ENCODE results near the gene PANX1. TPM values are rescaled to one million over a fixed set of nuclear protein-coding genes. Genes with fewer than 3 reads are reported as not detected.

PANX1 gene
- total and polyA plus RNA-seq, 5 donors from 2014 or later, result 5.4 to 12.4 (median 8.8) TPM

DNA sequence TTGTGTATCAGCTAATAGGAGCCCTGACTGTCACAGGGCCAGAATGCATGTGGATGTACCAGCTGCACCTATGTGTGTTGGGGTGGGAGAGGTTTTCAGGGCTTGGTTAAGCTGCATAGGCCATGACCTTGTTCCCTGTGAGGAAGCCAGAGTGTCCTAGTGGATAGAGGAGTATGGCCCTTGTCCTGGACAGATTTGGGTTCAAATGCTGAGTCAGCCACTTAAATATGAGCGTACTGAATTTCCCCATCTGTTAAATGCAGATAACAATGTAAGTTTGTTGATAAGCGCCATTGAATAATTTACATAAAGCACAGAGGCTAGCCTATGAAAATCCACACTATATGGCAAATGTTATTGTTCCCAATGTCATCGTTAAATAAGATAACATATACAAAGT lies 74.4 kb downstream of the PANX1 start:
- Mint-ChIP-seq H3K36me3 (no peaks in the 10 kb centered on the region), H3K9me3 (peaks cover 0 to 4% (median 0%) of the 10 kb centered on the region in 7 donors)
- DNase-seq, result no peak

DNA sequence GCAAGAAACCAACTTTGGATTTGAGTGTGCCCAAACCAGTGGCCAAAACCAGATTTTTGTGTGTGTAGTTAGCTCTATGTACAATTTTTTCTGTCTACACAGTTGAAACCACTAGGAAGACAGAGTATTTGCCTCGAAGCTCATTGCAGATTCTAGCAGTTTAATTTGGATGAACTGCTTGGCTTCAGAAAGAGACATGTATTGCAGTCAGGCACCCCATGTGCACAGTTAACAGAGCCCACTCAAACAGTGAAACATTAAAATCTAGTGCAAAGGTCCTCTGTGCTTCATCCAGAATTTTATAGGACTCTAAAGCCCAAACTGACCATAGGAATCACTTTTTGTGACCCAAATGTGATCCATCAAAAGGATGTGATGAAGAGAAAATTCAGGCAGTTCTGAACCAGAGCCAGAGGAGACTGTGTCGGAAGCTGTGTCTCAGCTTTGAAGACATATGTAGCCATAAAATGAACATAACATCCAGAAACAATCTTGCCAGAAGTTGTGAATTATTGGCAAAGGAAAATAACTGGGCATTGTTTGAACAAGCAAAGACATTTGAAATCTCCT lies 82.7 kb downstream of the PANX1 start:
- no peak overlapping the region for H3K4me3 ChIP-seq (ENCODE audit: low read depth, low read length)
- H3K27ac Mint-ChIP-seq, result no peak overlapping the region
- no peaks in the 10 kb centered on the region for H3K4me1 Mint-ChIP-seq
- H3K27ac ChIP-seq (ENCODE audit: insufficient read depth, low read length, poor library complexity, severe bottlenecking), result no peak overlapping the region
- H3K4me3 Mint-ChIP-seq, result no peak overlapping the region
- H3K9me3 ChIP-seq (ENCODE audit: control insufficient read depth in 2 of 2, low read length in 2 of 2), result no peaks in the 10 kb centered on the region
- H3K36me3 ChIP-seq (ENCODE audit: control insufficient read depth, insufficient read depth, low read length), result no peaks in the 10 kb centered on the region
- peaks cover 0 to 14% (median 2%) of the 10 kb centered on the region in 7 donors for H3K9me3 Mint-ChIP-seq
- no peak for DNase-seq
- H3K4me1 ChIP-seq (ENCODE audit: control insufficient read depth, insufficient read depth, low read length, poor library complexity, severe bottlenecking), result no peaks in the 10 kb centered on the region
- H3K27me3 Mint-ChIP-seq, result no peaks in the 10 kb centered on the region
- no peaks in the 10 kb centered on the region for H3K27me3 ChIP-seq (ENCODE audit: control insufficient read depth, insufficient read depth, low read length)
- no peaks in the 10 kb centered on the region for H3K36me3 Mint-ChIP-seq
- ATAC-seq (ENCODE audit: low read depth in 2 of 2), result no peak

More for the DNA sequence above, 74.4 kb downstream of the PANX1 start:
- no peak overlapping the region for H3K4me3 Mint-ChIP-seq
- Histone ChIP-seq H3K4me3 (ENCODE audit: low read depth, low read length) (no peak overlapping the region), H3K27ac (ENCODE audit: insufficient read depth, low read length, poor library complexity, severe bottlenecking) (no peak overlapping the region), H3K27me3 (ENCODE audit: control insufficient read depth, insufficient read depth, low read length) (no peaks in the 10 kb centered on the region), H3K4me1 (ENCODE audit: control insufficient read depth, insufficient read depth, low read length, poor library complexity, severe bottlenecking) (no peaks in the 10 kb centered on the region), H3K36me3 (ENCODE audit: control insufficient read depth, insufficient read depth, low read length) (no peaks in the 10 kb centered on the region), H3K9me3 (ENCODE audit: control insufficient read depth in 2 of 2, low read length in 2 of 2) (no peaks in the 10 kb centered on the region)
- H3K4me1 Mint-ChIP-seq, result peaks cover 0 to 6% (median 0%) of the 10 kb centered on the region in 4 donors
- peaks cover 5% of the 10 kb centered on the region for H3K27me3 Mint-ChIP-seq
- ATAC-seq (ENCODE audit: low read depth in 2 of 2), result no peak
- H3K27ac Mint-ChIP-seq, result no peak overlapping the region

DNA sequence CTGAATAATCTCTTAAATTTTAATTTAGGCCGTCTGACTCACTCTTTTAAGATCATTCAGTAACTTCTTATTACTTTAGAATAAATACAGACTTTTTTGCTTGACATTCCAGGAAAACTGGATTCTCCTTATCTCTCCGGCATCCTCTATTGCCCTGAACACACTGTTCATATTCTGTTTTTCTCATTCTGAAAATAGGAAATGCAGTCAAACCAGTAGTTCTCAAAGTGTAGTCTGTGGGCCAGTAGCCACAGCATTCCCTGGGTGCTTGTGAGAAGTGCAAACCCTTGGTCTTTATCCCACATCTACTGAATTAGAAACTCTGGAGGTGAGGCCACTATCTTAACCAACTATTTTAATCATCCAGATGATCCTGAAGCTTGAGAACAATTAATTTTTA lies 84.3 kb downstream of the PANX1 start:
- no peak for ATAC-seq (ENCODE audit: low read depth in 2 of 2)
- Histone ChIP-seq H3K27ac (ENCODE audit: insufficient read depth, low read length, poor library complexity, severe bottlenecking) (no peak overlapping the region), H3K27me3 (ENCODE audit: control insufficient read depth, insufficient read depth, low read length) (no peaks in the 10 kb centered on the region), H3K4me1 (ENCODE audit: control insufficient read depth, insufficient read depth, low read length, poor library complexity, severe bottlenecking) (no peaks in the 10 kb centered on the region), H3K36me3 (ENCODE audit: control insufficient read depth, insufficient read depth, low read length) (no peaks in the 10 kb centered on the region), H3K9me3 (ENCODE audit: control insufficient read depth in 2 of 2, low read length in 2 of 2) (no peaks in the 10 kb centered on the region), H3K4me3 (ENCODE audit: low read depth, low read length) (no peak overlapping the region)
- Mint-ChIP-seq H3K27ac (no peak overlapping the region), H3K4me1 (no peaks in the 10 kb centered on the region), H3K36me3 (no peaks in the 10 kb centered on the region), H3K9me3 (peaks cover 0 to 18% (median 4%) of the 10 kb centered on the region in 7 donors), H3K4me3 (no peak overlapping the region), H3K27me3 (no peaks in the 10 kb centered on the region)
- DNase-seq, result no peak

GRCh38 chr11:94217705-94218104 lies 89.1 kb downstream of the PANX1 start:
- Histone ChIP-seq H3K36me3 (ENCODE audit: control insufficient read depth, insufficient read depth, low read length) (no peaks in the 10 kb centered on the region), H3K27me3 (ENCODE audit: control insufficient read depth, insufficient read depth, low read length) (no peaks in the 10 kb centered on the region), H3K4me3 (ENCODE audit: low read depth, low read length) (no peak overlapping the region), H3K27ac (ENCODE audit: insufficient read depth, low read length, poor library complexity, severe bottlenecking) (no peak overlapping the region), H3K9me3 (ENCODE audit: control insufficient read depth in 2 of 2, low read length in 2 of 2) (peaks cover 13 to 22% of the 10 kb centered on the region in 2 experiments), H3K4me1 (ENCODE audit: control insufficient read depth, insufficient read depth, low read length, poor library complexity, severe bottlenecking) (no peaks in the 10 kb centered on the region)
- H3K9me3 Mint-ChIP-seq, result peaks cover 0 to 33% (median 19%) of the 10 kb centered on the region in 7 donors
- H3K4me1 Mint-ChIP-seq, result no peaks in the 10 kb centered on the region
- no peaks in the 10 kb centered on the region for H3K36me3 Mint-ChIP-seq
- H3K4me3 Mint-ChIP-seq, result no peak overlapping the region
- H3K27me3 Mint-ChIP-seq, result peaks cover 5% of the 10 kb centered on the region
- ATAC-seq (ENCODE audit: low read depth in 2 of 2), result no peak
- H3K27ac Mint-ChIP-seq, result no peak overlapping the region
- no peak for DNase-seq

GRCh38 chr11:94218372-94218771 lies 89.7 kb downstream of the PANX1 start:
- Histone ChIP-seq H3K27ac (ENCODE audit: insufficient read depth, low read length, poor library complexity, severe bottlenecking) (no peak overlapping the region), H3K36me3 (ENCODE audit: control insufficient read depth, insufficient read depth, low read length) (no peaks in the 10 kb centered on the region), H3K9me3 (ENCODE audit: control insufficient read depth in 2 of 2, low read length in 2 of 2) (peaks cover 13 to 22% of the 10 kb centered on the region in 2 experiments), H3K4me3 (ENCODE audit: low read depth, low read length) (no peak overlapping the region), H3K4me1 (ENCODE audit: control insufficient read depth, insufficient read depth, low read length, poor library complexity, severe bottlenecking) (no peaks in the 10 kb centered on the region), H3K27me3 (ENCODE audit: control insufficient read depth, insufficient read depth, low read length) (no peaks in the 10 kb centered on the region)
- DNase-seq, result no peak
- no peak for ATAC-seq (ENCODE audit: low read depth in 2 of 2)
- Mint-ChIP-seq H3K27me3 (peaks cover 5% of the 10 kb centered on the region), H3K4me1 (no peaks in the 10 kb centered on the region), H3K9me3 (peaks cover 0 to 33% (median 19%) of the 10 kb centered on the region in 7 donors), H3K4me3 (no peak overlapping the region), H3K36me3 (no peaks in the 10 kb centered on the region), H3K27ac (no peak overlapping the region)

GRCh38 chr11:94219771-94220170 lies 91.1 kb downstream of the PANX1 start:
- no peak overlapping the region for H3K4me3 ChIP-seq (ENCODE audit: low read depth, low read length)
- Mint-ChIP-seq H3K4me1 (no peaks in the 10 kb centered on the region), H3K9me3 (peaks cover 0 to 33% (median 19%) of the 10 kb centered on the region in 7 donors), H3K4me3 (no peak overlapping the region), H3K27me3 (peaks cover 5% of the 10 kb centered on the region), H3K36me3 (no peaks in the 10 kb centered on the region), H3K27ac (no peak overlapping the region)
- peaks cover 13 to 22% of the 10 kb centered on the region in 2 experiments for H3K9me3 ChIP-seq (ENCODE audit: control insufficient read depth in 2 of 2, low read length in 2 of 2)
- no peaks in the 10 kb centered on the region for H3K4me1 ChIP-seq (ENCODE audit: control insufficient read depth, insufficient read depth, low read length, poor library complexity, severe bottlenecking)
- DNase-seq (no peak), ATAC-seq (ENCODE audit: low read depth in 2 of 2) (no peak)
- no peaks in the 10 kb centered on the region for H3K27me3 ChIP-seq (ENCODE audit: control insufficient read depth, insufficient read depth, low read length)
- H3K36me3 ChIP-seq (ENCODE audit: control insufficient read depth, insufficient read depth, low read length), result no peaks in the 10 kb centered on the region
- H3K27ac ChIP-seq (ENCODE audit: insufficient read depth, low read length, poor library complexity, severe bottlenecking), result no peak overlapping the region

GRCh38 chr11:94224078-94224477 lies 95.4 kb downstream of the PANX1 start:
- DNase-seq, result no peak
- H3K27ac Mint-ChIP-seq, result no peak overlapping the region
- no peaks in the 10 kb centered on the region for H3K36me3 Mint-ChIP-seq
- H3K4me1 Mint-ChIP-seq, result no peaks in the 10 kb centered on the region
- Histone ChIP-seq H3K27ac (ENCODE audit: insufficient read depth, low read length, poor library complexity, severe bottlenecking) (no peak overlapping the region), H3K4me1 (ENCODE audit: control insufficient read depth, insufficient read depth, low read length, poor library complexity, severe bottlenecking) (no peaks in the 10 kb centered on the region), H3K36me3 (ENCODE audit: control insufficient read depth, insufficient read depth, low read length) (no peaks in the 10 kb centered on the region), H3K4me3 (ENCODE audit: low read depth, low read length) (no peak overlapping the region), H3K27me3 (ENCODE audit: control insufficient read depth, insufficient read depth, low read length) (no peaks in the 10 kb centered on the region), H3K9me3 (ENCODE audit: control insufficient read depth in 2 of 2, low read length in 2 of 2) (peaks cover 5 to 16% of the 10 kb centered on the region in 2 experiments)
- ATAC-seq (ENCODE audit: low read depth in 2 of 2), result no peak
- H3K27me3 Mint-ChIP-seq, result peaks cover 5% of the 10 kb centered on the region
- H3K9me3 Mint-ChIP-seq, result peaks cover 0 to 17% (median 13%) of the 10 kb centered on the region in 7 donors
- H3K4me3 Mint-ChIP-seq, result no peak overlapping the region

Measured in CD4-positive, CD25-positive, alpha-beta regulatory T cell (primary cell).